Uterus (tissue), 2 donors: Measurements from ENCODE around the gene FBXO3.

Experiments used
- CTCF ChIP-seq, 4 experiments: fragments of 200-600 bp in 2 of 4; fragments of 450-650 bp in 2 of 4; sonication (generic) in 2 of 4; IDR thresholded peaks; one replicate each; pipeline ENCODE4 v1.5.1; 2016 to 2019; ENCODE audit warnings: antibody characterized with exemption in 4 of 4, mild to moderate bottlenecking in 2 of 4, moderate library complexity in 1 of 4
- POLR2A ChIP-seq, 2 donors: fragments of 450-650 bp; IDR thresholded peaks; one replicate each; pipeline ENCODE4 v1.6.1; 2016; ENCODE audit warnings: antibody characterized with exemption in 2 of 2, mild to moderate bottlenecking in 1 of 2, moderate library complexity in 1 of 2

GRCh38 chr11:33721426-33721825 is 52.9 kb downstream of the FBXO3 start:
- no peak for TF ChIP-seq POLR2A (IDR thresholded peaks at IDR 0.05)
- TF ChIP-seq CTCF (IDR thresholded peaks at IDR 0.05): no peak
